ENCODE data around the gene TFAP2B. TPM values are rescaled to one million over a fixed set of nuclear protein-coding genes. Genes with fewer than 3 reads are reported as not detected.

Gene TFAP2B
- total RNA-seq, 1 experiment from 2014 or later, result 0.56 TPM

- no peak for DNase-seq (ENCODE audit: low spot score)
- no peaks in the 10 kb centered on the region for H3K9me3 ChIP-seq (ENCODE audit: low read depth, low read length, poor library complexity, severe bottlenecking)
- POLR2A ChIA-PET (ENCODE audit: low non-redundant PET), result no interaction called here
- TF ChIP-seq EZH2 (IDR thresholded peaks at IDR 0.05; ENCODE audit: borderline replicate concordance, low read depth, low read length, poor library complexity, severe bottlenecking), result no peak
- CTCF ChIA-PET, result no interaction called here
- BruUV-seq (replicated peaks), result no TSS peak
- H3K4me3 ChIP-seq (ENCODE audit: low read depth, low read length, poor library complexity, severe bottlenecking), result no peak overlapping the region
- H3K36me3 ChIP-seq (ENCODE audit: insufficient read depth, low read length, poor library complexity, severe bottlenecking), result no peaks in the 10 kb centered on the region
- intact Hi-C loops (cut with micrococcal nuclease; ENCODE audit: unreplicated experiment), result loop anchor here (5.0 kb wide), 4 partner anchors 935 to 1205 kb away; no protein-coding TSS in a partner anchor
- peaks cover 82% of the 10 kb centered on the region for H3K27me3 ChIP-seq (replicated peaks; ENCODE audit: insufficient read depth, low read depth, low read length, poor library complexity)
- H3K4me1 ChIP-seq (ENCODE audit: insufficient read depth, low read length, poor library complexity, severe bottlenecking), result peaks cover 22% of the 10 kb centered on the region
- H3K27ac ChIP-seq (ENCODE audit: low read depth, low read length, poor library complexity, severe bottlenecking), result no peak overlapping the region
Measured at GRCh38 chr6:50817646-50817950, 1.1 kb upstream of the TFAP2B start.

- BruUV-seq (replicated peaks), result no TSS peak
- peaks cover 82% of the 10 kb centered on the region for H3K27me3 ChIP-seq (replicated peaks; ENCODE audit: insufficient read depth, low read depth, low read length, poor library complexity)
- H3K4me3 ChIP-seq (ENCODE audit: low read depth, low read length, poor library complexity, severe bottlenecking), result no peak overlapping the region
- ChIA-PET CTCF (no interaction called here), POLR2A (ENCODE audit: low non-redundant PET) (no interaction called here)
- peaks cover 22% of the 10 kb centered on the region for H3K4me1 ChIP-seq (ENCODE audit: insufficient read depth, low read length, poor library complexity, severe bottlenecking)
- H3K27ac ChIP-seq (ENCODE audit: low read depth, low read length, poor library complexity, severe bottlenecking), result no peak overlapping the region
- TF ChIP-seq EZH2 (IDR thresholded peaks at IDR 0.05; ENCODE audit: borderline replicate concordance, low read depth, low read length, poor library complexity, severe bottlenecking), result no peak
- no peak for TF ChIP-seq CTCF (conservative IDR thresholded peaks at IDR 0.05; ENCODE audit: low read depth, low read length)
- no peaks in the 10 kb centered on the region for H3K9me3 ChIP-seq (ENCODE audit: low read depth, low read length, poor library complexity, severe bottlenecking)
- no peaks in the 10 kb centered on the region for H3K36me3 ChIP-seq (ENCODE audit: insufficient read depth, low read length, poor library complexity, severe bottlenecking)
- intact Hi-C loops (cut with micrococcal nuclease; ENCODE audit: unreplicated experiment), result loop anchor here (5.0 kb wide), 4 partner anchors 934 to 1204 kb away; no protein-coding TSS in a partner anchor
- DNase-seq (ENCODE audit: low spot score), result no peak
Measured at GRCh38 chr6:50818020-50818419, 651 bp upstream of the TFAP2B start.

- ChIA-PET POLR2A (ENCODE audit: low non-redundant PET) (no interaction called here), CTCF (interaction anchor here (1.1 kb wide), 1 partner anchor 132 kb away, joined by 9 read pairs; no protein-coding TSS in a partner anchor)
- Histone ChIP-seq H3K4me3 (ENCODE audit: low read depth, low read length, poor library complexity, severe bottlenecking) (peak overlapping the region; percentile 44), H3K4me1 (ENCODE audit: insufficient read depth, low read length, poor library complexity, severe bottlenecking) (peaks cover 22% of the 10 kb centered on the region), H3K9me3 (ENCODE audit: low read depth, low read length, poor library complexity, severe bottlenecking) (no peaks in the 10 kb centered on the region), H3K27ac (ENCODE audit: low read depth, low read length, poor library complexity, severe bottlenecking) (no peak overlapping the region), H3K36me3 (ENCODE audit: insufficient read depth, low read length, poor library complexity, severe bottlenecking) (no peaks in the 10 kb centered on the region), H3K27me3 (replicated peaks; ENCODE audit: insufficient read depth, low read depth, low read length, poor library complexity) (peaks cover 86% of the 10 kb centered on the region)
- peak; percentile 29 for DNase-seq (ENCODE audit: low spot score)
- peak; percentile 89 for TF ChIP-seq EZH2 (IDR thresholded peaks at IDR 0.05; ENCODE audit: borderline replicate concordance, low read depth, low read length, poor library complexity, severe bottlenecking)
- no peak for TF ChIP-seq CTCF (conservative IDR thresholded peaks at IDR 0.05; ENCODE audit: low read depth, low read length)
- intact Hi-C loops (cut with micrococcal nuclease; ENCODE audit: unreplicated experiment), result loop anchor here (5.0 kb wide), 4 partner anchors 933 to 1203 kb away; no protein-coding TSS in a partner anchor
- BruUV-seq (replicated peaks), result no TSS peak
Measured at GRCh38 chr6:50819466-50819903, 814 bp downstream of the TFAP2B start.

Measured in A673 (cell line).